SK-N-SH treated with all-trans-retinoic acid at 6 μM for 48 hours (cell line): ENCODE results near the gene ZSCAN23.

Experiments
- ATAC-seq: fragments of 200-7000 bp; cut with Tn5 transposase; 3 replicates; pipeline ENCODE4 v1.9.1; 2020; ENCODE audit warnings: mild to moderate bottlenecking, moderate library complexity
- ARNTL ChIP-seq: fragments of 450-650 bp; formaldehyde crosslinking; IDR thresholded peaks from 2 replicates; pipeline ENCODE4 v1.5.0; 2020; ENCODE audit warnings: low read depth, mild to moderate bottlenecking, moderate library complexity, borderline replicate concordance
- BACH2 ChIP-seq: fragments of 250-450 bp; sonication (Bioruptor Pico); IDR thresholded peaks from 2 replicates; pipeline ENCODE4 v1.9.0; 2021; ENCODE audit warnings: mild to moderate bottlenecking, borderline replicate concordance
- CSDC2 ChIP-seq: fragments of 250-450 bp; sonication (Bioruptor Pico); IDR thresholded peaks from 2 replicates; pipeline ENCODE4 v1.5.0; 2020; ENCODE audit warnings: mild to moderate bottlenecking, moderate library complexity
- CSRNP3 ChIP-seq: fragments of 250-450 bp; sonication (Bioruptor Pico); IDR thresholded peaks from 2 replicates; pipeline ENCODE4 v1.5.1; 2021; ENCODE audit warnings: mild to moderate bottlenecking, moderate library complexity
- ESRRG ChIP-seq: fragments of 250-450 bp; sonication (Bioruptor Pico); IDR thresholded peaks from 2 replicates; pipeline ENCODE4 v1.6.1; 2021; ENCODE audit warnings: mild to moderate bottlenecking
- GLIS3 ChIP-seq: fragments of 250-450 bp; sonication (Bioruptor Pico); IDR thresholded peaks from 2 replicates; pipeline ENCODE4 v1.5.0; 2020; ENCODE audit warnings: mild to moderate bottlenecking, moderate library complexity
- OSR1 ChIP-seq: fragments of 250-450 bp; sonication (Bioruptor Pico); IDR thresholded peaks from 2 replicates; pipeline ENCODE4 v1.8.0; 2022; ENCODE audit warnings: moderate library complexity, mild to moderate bottlenecking, inconsistent platforms
- PATZ1 ChIP-seq: fragments of 250-450 bp; sonication (Bioruptor Pico); IDR thresholded peaks from 2 replicates; pipeline ENCODE4 v1.8.0; 2020; ENCODE audit warnings: mild to moderate bottlenecking, moderate library complexity, borderline replicate concordance
- RARB ChIP-seq: fragments of 250-450 bp; sonication (Bioruptor Pico); IDR thresholded peaks from 2 replicates; pipeline ENCODE4 v1.8.0; 2021; ENCODE audit warnings: mild to moderate bottlenecking, moderate library complexity
- SNAI2 ChIP-seq: fragments of 250-450 bp; sonication (Bioruptor Pico); IDR thresholded peaks from 2 replicates; pipeline ENCODE4 v1.5.0; 2020; ENCODE audit warnings: mild to moderate bottlenecking, moderate library complexity
- TCF4 ChIP-seq: fragments of 250-450 bp; sonication (Bioruptor Pico); IDR thresholded peaks from 2 replicates; pipeline ENCODE4 v1.8.0; 2021; ENCODE audit warnings: mild to moderate bottlenecking, moderate library complexity, borderline replicate concordance
- TOX ChIP-seq: fragments of 250-450 bp; sonication (Bioruptor Pico); IDR thresholded peaks from 2 replicates; pipeline ENCODE4 v1.8.0; 2021; ENCODE audit warnings: mild to moderate bottlenecking, moderate library complexity, borderline replicate concordance
- TSHZ2 ChIP-seq: fragments of 250-450 bp; sonication (Bioruptor Pico); IDR thresholded peaks from 2 replicates; pipeline ENCODE4 v1.5.0; 2020; ENCODE audit warnings: mild to moderate bottlenecking, moderate library complexity
- ZC3H10 ChIP-seq: fragments of 250-450 bp; sonication (Bioruptor Pico); IDR thresholded peaks from 2 replicates; pipeline ENCODE4 v1.5.1; 2021; ENCODE audit warnings: mild to moderate bottlenecking, moderate library complexity
- ZFP3 ChIP-seq: fragments of 250-450 bp; sonication (Bioruptor Pico); IDR thresholded peaks from 2 replicates; pipeline ENCODE4 v1.5.0; 2020; ENCODE audit warnings: mild to moderate bottlenecking, moderate library complexity
- ZNF565 ChIP-seq: fragments of 450-650 bp; formaldehyde crosslinking; conservative IDR thresholded peaks from 2 replicates; pipeline ENCODE4 v1.5.0; 2020; ENCODE audit warnings: low read depth, mild to moderate bottlenecking, moderate library complexity
- ZNF8 ChIP-seq: fragments of 450-650 bp; formaldehyde crosslinking; IDR thresholded peaks from 2 replicates; pipeline ENCODE4 v1.5.0; 2020; ENCODE audit warnings: mild to moderate bottlenecking, moderate library complexity
- TF ChIP-seq, protein P1 (sequence below): fragments of 250-450 bp; sonication (Bioruptor Pico); IDR thresholded peaks from 2 replicates; pipeline ENCODE4 v1.8.0; 2021; ENCODE audit warnings: low read depth, mild to moderate bottlenecking, moderate library complexity, borderline replicate concordance

ZSCAN23 gene

DNA sequence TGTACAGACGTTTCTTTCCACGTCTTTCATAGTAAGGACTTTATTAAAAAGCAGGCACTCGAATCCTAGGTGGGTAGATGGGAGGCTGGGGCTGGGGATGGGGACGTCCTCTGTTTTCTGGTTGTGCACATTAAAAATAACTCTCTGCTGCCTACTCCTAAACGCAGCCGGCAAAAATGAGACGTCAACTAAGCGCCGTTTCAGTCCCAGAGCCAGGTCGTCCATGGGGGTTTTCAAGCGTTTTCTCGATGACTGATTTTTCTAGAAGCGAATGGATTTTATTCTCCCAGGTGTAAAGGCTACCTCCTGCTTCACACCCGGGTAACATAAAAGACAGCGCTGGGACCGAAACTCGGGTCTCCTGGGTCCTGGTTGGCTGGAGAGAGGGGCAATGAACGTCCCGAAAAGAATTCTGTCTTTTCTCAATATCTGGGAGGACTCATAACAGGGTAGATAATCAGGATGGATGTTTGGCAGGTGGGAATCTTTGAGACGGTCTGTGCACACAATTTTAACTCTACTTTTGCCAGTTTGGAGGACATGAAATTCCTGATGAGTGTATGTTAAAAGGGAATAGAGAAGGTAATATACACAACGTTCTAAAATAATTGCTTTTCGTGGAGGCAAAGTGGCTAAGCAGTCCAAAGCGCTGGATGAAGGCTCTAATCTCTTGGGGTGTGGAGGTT is 47.1 kb upstream of the ZSCAN23 start:
- TF ChIP-seq CSDC2 (no peak), PATZ1 (CRISPR knock-in tag) (no peak), ZC3H10 (CRISPR knock-in tag) (no peak), BACH2 (no peak)
- peak; percentile 71 for ATAC-seq

DNA sequence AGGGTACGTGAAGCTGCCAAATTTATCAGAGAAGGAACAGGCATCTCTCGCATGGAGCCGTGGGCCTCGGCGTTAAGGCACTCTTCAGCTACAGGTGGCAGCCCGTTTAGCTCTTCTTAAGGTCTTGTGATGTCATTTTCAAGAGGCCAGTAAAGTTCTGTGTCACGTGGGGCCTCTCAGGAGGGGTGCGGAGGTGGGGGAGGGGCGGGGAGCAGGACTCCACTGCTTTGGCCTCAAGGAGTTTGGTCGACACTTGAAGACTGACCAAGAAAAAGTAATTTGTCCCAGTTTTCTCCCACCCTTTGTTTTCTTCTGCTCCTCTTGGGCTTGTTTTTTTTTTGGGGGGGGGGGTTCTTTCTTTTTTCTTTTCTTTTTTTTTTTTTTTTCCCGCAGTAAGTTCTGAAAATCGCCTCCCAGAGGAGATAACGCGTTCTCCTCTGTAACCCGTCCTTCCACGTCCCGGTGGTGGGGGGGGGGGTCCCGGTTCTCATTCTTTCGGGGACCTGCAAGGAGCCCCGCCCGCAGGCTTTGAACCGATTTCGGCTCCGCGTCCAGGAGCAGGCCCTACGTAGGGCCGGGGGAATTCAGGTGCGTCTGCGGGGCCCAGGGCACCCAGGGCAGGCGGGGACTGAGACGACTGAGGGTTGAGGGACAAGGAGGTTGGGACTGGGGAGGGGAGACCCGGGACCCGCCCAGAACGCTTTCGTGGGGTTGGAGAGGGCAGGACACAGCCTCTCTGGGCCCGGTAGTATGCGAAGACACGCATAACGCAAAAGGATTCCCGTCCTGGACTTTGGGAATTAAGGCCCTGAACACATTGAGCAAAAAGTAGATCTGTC is 46.3 kb upstream of the ZSCAN23 start:
- TF ChIP-seq ZFP3 (CRISPR knock-in tag) (no peak), ARNTL (no peak), ZC3H10 (CRISPR knock-in tag) (no peak), GLIS3 (CRISPR knock-in tag) (no peak), RARB (CRISPR knock-in tag) (no peak), ESRRG (no peak), SNAI2 (no peak), CSRNP3 (no peak), ZNF565 (CRISPR knock-in tag) (no peak), TOX (CRISPR knock-in tag) (no peak), BACH2 (no peak), TSHZ2 (CRISPR knock-in tag) (no peak), CSDC2 (no peak), PATZ1 (CRISPR knock-in tag) (no peak; the same call in 1 of the 2 replicates)
- TF ChIP-seq, protein P1, sequence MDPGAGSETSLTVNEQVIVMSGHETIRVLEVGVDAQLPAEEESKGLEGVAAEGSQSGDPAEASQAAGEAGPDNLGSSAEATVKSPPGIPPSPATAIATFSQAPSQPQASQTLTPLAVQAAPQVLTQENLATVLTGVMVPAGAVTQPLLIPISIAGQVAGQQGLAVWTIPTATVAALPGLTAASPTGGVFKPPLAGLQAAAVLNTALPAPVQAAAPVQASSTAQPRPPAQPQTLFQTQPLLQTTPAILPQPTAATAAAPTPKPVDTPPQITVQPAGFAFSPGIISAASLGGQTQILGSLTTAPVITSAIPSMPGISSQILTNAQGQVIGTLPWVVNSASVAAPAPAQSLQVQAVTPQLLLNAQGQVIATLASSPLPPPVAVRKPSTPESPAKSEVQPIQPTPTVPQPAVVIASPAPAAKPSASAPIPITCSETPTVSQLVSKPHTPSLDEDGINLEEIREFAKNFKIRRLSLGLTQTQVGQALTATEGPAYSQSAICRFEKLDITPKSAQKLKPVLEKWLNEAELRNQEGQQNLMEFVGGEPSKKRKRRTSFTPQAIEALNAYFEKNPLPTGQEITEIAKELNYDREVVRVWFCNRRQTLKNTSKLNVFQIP (CRISPR knock-in tag): no peak
- ATAC-seq: peak; percentile 91

DNA sequence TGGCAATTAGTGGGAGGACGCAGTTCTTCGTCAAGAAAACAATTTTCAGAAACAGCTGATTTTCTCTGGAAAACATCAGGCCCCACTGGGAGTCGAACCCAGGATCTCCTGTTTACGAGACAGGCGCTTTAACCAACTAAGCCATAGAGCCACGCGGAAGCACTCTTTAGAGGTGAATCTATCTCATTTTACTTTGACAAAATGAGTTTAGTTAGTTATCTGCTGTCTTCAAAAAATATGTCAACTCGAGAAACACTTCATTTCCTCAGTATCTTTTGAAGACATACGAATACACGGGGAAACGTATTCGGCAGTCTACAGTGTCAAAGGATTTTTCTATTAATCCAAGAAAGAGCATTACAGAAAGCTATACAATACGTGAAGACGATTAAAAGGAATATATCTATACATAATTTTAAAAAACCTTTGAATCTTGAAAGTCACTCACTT is 45.6 kb upstream of the ZSCAN23 start:
- ATAC-seq: peak; percentile 41
- TF ChIP-seq ZFP3 (CRISPR knock-in tag) (no peak), TSHZ2 (CRISPR knock-in tag) (no peak), CSRNP3 (no peak), CSDC2 (no peak), ZNF8 (CRISPR knock-in tag) (no peak), ARNTL (no peak), TOX (CRISPR knock-in tag) (no peak), PATZ1 (CRISPR knock-in tag) (no peak), ZC3H10 (CRISPR knock-in tag) (no peak), ESRRG (no peak), TCF4 (CRISPR knock-in tag) (no peak), OSR1 (CRISPR knock-in tag) (no peak)
